ENCODE data around the gene KRT72. TPM values are rescaled to one million over a fixed set of nuclear protein-coding genes. Genes with fewer than 3 reads are reported as not detected.

The KRT72 gene
- total RNA-seq, 1 donor from 2014 or later: not detected

DNA sequence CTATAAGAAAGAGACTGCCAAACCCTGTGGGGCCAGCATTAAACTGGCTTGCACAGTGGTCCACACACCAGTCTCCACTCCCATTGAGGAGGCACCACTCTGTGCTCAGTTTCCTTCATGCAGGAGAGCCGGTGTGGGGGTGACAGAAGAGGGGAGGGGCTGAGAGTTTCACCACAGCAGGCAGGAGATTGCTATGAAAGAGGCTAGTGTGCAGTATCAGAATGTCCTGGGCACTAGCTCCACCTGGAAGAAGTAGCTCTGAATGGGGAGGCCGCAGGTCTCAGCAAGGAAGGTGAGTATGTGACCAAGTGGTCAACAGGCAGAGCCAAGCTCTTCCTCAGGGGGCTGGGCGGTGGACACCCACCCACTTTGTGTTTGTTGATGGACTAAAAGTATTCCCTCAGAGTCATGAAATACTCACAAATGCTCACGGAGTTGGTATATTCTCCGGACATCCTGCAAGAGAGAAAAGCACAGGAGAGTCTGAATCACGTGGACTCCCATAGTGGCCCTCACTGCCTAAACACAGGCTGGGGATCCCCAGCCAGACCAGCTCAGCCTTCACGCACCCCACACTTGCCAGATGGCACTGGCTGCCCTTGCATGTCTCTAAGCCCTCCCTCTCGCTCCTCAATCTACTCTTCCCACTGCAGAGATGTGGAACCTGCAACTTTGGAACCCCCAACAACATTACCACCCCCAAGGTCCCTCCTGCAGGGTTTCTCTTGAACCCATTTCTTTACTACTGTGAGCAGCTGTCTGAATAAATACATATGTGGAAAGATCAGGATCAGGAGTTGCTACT, 7.8 kb upstream of the KRT72 start:
- Histone ChIP-seq H3K4me1 (ENCODE audit: control insufficient read depth in 3 of 3, insufficient read depth in 3 of 3, low read length in 3 of 3) (no peaks in the 10 kb centered on the region), H3K4me3 (ENCODE audit: low read length in 3 of 3) (no peak overlapping the region), H3K27me3 (ENCODE audit: control insufficient read depth in 3 of 3, insufficient read depth in 3 of 3, low read length in 3 of 3) (peaks cover 24 to 45% (median 39%) of the 10 kb centered on the region in 3 donors), H3K9ac (ENCODE audit: low read depth in 1 of 3, low read length in 3 of 3) (no peak overlapping the region), H3K36me3 (ENCODE audit: control insufficient read depth in 3 of 3, insufficient read depth in 3 of 3, low read length in 3 of 3) (no peaks in the 10 kb centered on the region), H3K27ac (ENCODE audit: low read depth, low read length) (no peak overlapping the region), H3K9me3 (ENCODE audit: control insufficient read depth in 3 of 3, low read length in 3 of 3) (no peaks in the 10 kb centered on the region)

DNA sequence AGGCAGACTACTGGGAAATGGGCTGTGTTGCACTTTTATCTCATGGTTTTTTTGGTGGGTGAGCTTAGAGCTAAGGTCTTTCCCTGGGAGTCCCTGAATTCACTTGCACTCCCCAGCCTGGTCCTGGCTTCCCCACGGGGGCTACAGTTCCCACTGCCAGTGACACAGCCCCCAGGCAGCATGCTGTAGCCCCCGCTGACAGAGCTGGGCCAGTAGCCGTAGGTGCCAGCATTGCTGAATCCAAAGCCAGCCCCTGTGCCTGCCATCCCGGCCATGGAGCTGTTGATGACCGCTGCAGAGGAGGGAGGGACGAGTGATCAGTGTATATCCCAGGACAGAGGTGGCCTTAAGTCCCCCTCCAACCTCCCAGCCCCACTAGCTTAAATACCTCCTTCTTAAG, 6.9 kb upstream of the KRT72 start:
- Histone ChIP-seq H3K27me3 (ENCODE audit: control insufficient read depth in 3 of 3, insufficient read depth in 3 of 3, low read length in 3 of 3) (peaks cover 24 to 44% (median 36%) of the 10 kb centered on the region in 3 donors), H3K9ac (ENCODE audit: low read depth in 1 of 3, low read length in 3 of 3) (no peak overlapping the region), H3K4me1 (ENCODE audit: control insufficient read depth in 3 of 3, insufficient read depth in 3 of 3, low read length in 3 of 3) (no peaks in the 10 kb centered on the region), H3K27ac (ENCODE audit: low read depth, low read length) (no peak overlapping the region), H3K9me3 (ENCODE audit: control insufficient read depth in 3 of 3, low read length in 3 of 3) (no peaks in the 10 kb centered on the region), H3K36me3 (ENCODE audit: control insufficient read depth in 3 of 3, insufficient read depth in 3 of 3, low read length in 3 of 3) (no peaks in the 10 kb centered on the region), H3K4me3 (ENCODE audit: low read length in 3 of 3) (no peak overlapping the region)

GRCh38 chr12:52607314-52607713, 6.1 kb upstream of the KRT72 start:
- Histone ChIP-seq H3K9me3 (ENCODE audit: control insufficient read depth in 3 of 3, low read length in 3 of 3) (no peaks in the 10 kb centered on the region), H3K4me1 (ENCODE audit: control insufficient read depth in 3 of 3, insufficient read depth in 3 of 3, low read length in 3 of 3) (no peaks in the 10 kb centered on the region), H3K36me3 (ENCODE audit: control insufficient read depth in 3 of 3, insufficient read depth in 3 of 3, low read length in 3 of 3) (no peaks in the 10 kb centered on the region), H3K27me3 (ENCODE audit: control insufficient read depth in 3 of 3, insufficient read depth in 3 of 3, low read length in 3 of 3) (peaks cover 23 to 52% (median 41%) of the 10 kb centered on the region in 3 donors), H3K9ac (ENCODE audit: low read depth in 1 of 3, low read length in 3 of 3) (no peak overlapping the region), H3K27ac (ENCODE audit: low read depth, low read length) (no peak overlapping the region), H3K4me3 (ENCODE audit: low read length in 3 of 3) (no peak overlapping the region)

DNA sequence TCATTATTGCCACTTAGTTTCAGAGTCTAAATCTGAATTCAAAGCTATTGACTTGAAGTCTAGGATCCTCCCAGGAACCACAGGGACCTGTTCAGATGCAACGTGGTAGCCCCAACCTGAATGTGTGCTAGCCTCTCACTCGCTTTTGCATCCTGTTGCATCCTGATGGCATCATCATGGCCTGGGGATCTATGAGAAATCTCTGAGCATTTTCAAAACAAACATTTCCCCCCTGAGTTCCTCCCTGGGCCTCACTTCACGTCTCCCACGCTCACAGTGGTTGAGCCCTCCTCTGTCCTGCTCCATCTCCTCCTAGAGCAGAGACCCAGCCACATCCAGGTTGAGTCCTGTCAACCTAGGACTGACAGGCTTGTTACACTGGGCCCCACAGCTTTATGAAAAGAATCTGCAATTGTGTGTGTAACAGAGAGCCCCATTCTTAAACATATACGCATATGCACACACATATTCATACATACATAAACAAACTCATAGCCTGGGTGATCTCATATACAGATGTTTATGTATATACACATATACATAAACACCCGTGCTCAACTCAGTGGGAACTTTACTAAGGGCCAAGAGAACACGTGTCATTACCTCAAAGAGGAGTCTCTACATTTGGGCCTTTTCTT, 5.4 kb upstream of the KRT72 start:
- Histone ChIP-seq H3K9me3 (ENCODE audit: control insufficient read depth in 3 of 3, low read length in 3 of 3) (no peaks in the 10 kb centered on the region), H3K9ac (ENCODE audit: low read depth in 1 of 3, low read length in 3 of 3) (no peak overlapping the region), H3K27me3 (ENCODE audit: control insufficient read depth in 3 of 3, insufficient read depth in 3 of 3, low read length in 3 of 3) (peaks cover 26 to 54% (median 46%) of the 10 kb centered on the region in 3 donors), H3K27ac (ENCODE audit: low read depth, low read length) (no peak overlapping the region), H3K36me3 (ENCODE audit: control insufficient read depth in 3 of 3, insufficient read depth in 3 of 3, low read length in 3 of 3) (no peaks in the 10 kb centered on the region), H3K4me1 (ENCODE audit: control insufficient read depth in 3 of 3, insufficient read depth in 3 of 3, low read length in 3 of 3) (no peaks in the 10 kb centered on the region), H3K4me3 (ENCODE audit: low read length in 3 of 3) (no peak overlapping the region)

DNA sequence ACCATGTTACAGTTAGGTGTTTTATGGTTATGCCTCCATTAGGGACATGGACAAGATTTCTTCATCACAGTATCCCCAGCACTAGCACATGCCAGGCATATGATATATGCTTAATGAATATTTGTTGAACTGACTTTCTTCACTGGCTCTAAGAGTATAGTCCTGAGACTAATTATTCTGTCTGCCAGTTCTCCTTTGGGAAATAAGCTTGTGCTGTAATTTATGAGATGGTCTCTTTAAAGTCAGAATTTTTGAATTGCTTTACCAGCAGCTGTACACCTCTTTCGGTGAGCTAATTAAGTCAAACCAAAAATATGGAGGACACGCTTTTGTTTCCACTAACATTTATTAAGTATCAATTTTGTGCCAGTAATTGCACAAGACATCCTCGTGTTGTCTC, 4.8 kb upstream of the KRT72 start:
- H3K36me3 ChIP-seq (ENCODE audit: control insufficient read depth in 3 of 3, insufficient read depth in 3 of 3, low read length in 3 of 3): no peaks in the 10 kb centered on the region

DNA sequence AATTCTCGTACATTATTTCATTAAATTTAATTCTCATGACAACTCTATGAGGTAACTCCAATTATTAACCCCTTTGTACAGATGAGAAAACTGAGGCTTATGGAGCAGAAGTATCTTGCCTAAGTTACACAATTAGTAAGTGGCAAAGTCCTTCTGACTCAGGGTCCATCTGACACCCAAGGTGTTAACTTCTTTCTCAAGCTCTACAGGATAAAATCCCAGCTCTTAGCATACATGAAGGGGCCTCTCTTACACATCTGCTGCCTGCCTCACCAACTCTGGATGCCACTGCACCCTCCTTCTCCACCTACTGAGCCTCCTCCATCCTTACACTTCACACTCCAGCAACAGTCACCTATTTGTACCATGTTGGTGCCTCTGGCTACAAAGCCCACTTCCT, 4.3 kb upstream of the KRT72 start:
- no peak overlapping the region for H3K9ac ChIP-seq (ENCODE audit: low read depth in 1 of 3, low read length in 3 of 3)
- H3K4me1 ChIP-seq (ENCODE audit: control insufficient read depth in 3 of 3, insufficient read depth in 3 of 3, low read length in 3 of 3): no peaks in the 10 kb centered on the region
- H3K27ac ChIP-seq (ENCODE audit: low read depth, low read length): no peak overlapping the region
- no peaks in the 10 kb centered on the region for H3K9me3 ChIP-seq (ENCODE audit: control insufficient read depth in 3 of 3, low read length in 3 of 3)
- H3K36me3 ChIP-seq (ENCODE audit: control insufficient read depth in 3 of 3, insufficient read depth in 3 of 3, low read length in 3 of 3): no peaks in the 10 kb centered on the region
- no peak overlapping the region for H3K4me3 ChIP-seq (ENCODE audit: low read length in 3 of 3)
- peaks cover 28 to 54% (median 50%) of the 10 kb centered on the region in 3 donors for H3K27me3 ChIP-seq (ENCODE audit: control insufficient read depth in 3 of 3, insufficient read depth in 3 of 3, low read length in 3 of 3)

More for the DNA sequence above, 4.8 kb upstream of the KRT72 start:
- H3K9me3 ChIP-seq (ENCODE audit: control insufficient read depth in 3 of 3, low read length in 3 of 3): no peaks in the 10 kb centered on the region
- H3K27me3 ChIP-seq (ENCODE audit: control insufficient read depth in 3 of 3, insufficient read depth in 3 of 3, low read length in 3 of 3): peaks cover 28 to 54% (median 48%) of the 10 kb centered on the region in 3 donors
- H3K4me3 ChIP-seq (ENCODE audit: low read length in 3 of 3): no peak overlapping the region
- no peak overlapping the region for H3K27ac ChIP-seq (ENCODE audit: low read depth, low read length)
- no peaks in the 10 kb centered on the region for H3K4me1 ChIP-seq (ENCODE audit: control insufficient read depth in 3 of 3, insufficient read depth in 3 of 3, low read length in 3 of 3)
- H3K9ac ChIP-seq (ENCODE audit: low read depth in 1 of 3, low read length in 3 of 3): no peak overlapping the region

DNA sequence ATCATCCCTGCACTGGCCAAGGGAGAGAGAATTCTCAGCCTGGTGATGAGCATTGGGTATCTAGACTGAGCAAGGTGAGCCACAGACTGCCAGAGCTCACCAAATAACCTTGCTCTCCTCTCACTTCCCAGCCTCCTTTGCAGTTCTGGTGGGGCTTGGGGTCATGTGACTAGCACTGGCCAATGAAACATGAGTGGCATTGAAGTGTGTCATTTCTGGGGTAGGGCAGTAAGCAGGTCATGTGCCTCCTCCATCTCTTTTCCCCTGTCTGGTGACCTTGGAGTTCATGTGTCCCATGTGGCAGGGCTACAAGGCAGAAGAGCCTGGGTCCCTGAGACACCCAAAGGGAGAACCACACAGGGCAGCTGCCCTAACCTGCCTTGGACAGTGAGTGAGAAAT, 3.6 kb upstream of the KRT72 start:
- no peaks in the 10 kb centered on the region for H3K4me1 ChIP-seq (ENCODE audit: control insufficient read depth in 3 of 3, insufficient read depth in 3 of 3, low read length in 3 of 3)
- H3K4me3 ChIP-seq (ENCODE audit: low read length in 3 of 3): no peak overlapping the region
- peaks cover 31 to 56% (median 53%) of the 10 kb centered on the region in 3 donors for H3K27me3 ChIP-seq (ENCODE audit: control insufficient read depth in 3 of 3, insufficient read depth in 3 of 3, low read length in 3 of 3)
- H3K27ac ChIP-seq (ENCODE audit: low read depth, low read length): no peak overlapping the region
- H3K9me3 ChIP-seq (ENCODE audit: control insufficient read depth in 3 of 3, low read length in 3 of 3): no peaks in the 10 kb centered on the region
- H3K36me3 ChIP-seq (ENCODE audit: control insufficient read depth in 3 of 3, insufficient read depth in 3 of 3, low read length in 3 of 3): no peaks in the 10 kb centered on the region
- H3K9ac ChIP-seq (ENCODE audit: low read depth in 1 of 3, low read length in 3 of 3): no peak overlapping the region

GRCh38 chr12:52603314-52603713, 2.1 kb upstream of the KRT72 start:
- no peak overlapping the region for H3K4me3 ChIP-seq (ENCODE audit: low read length in 3 of 3)
- H3K27me3 ChIP-seq (ENCODE audit: control insufficient read depth in 3 of 3, insufficient read depth in 3 of 3, low read length in 3 of 3): peaks cover 35 to 68% (median 55%) of the 10 kb centered on the region in 3 donors
- no peaks in the 10 kb centered on the region for H3K4me1 ChIP-seq (ENCODE audit: control insufficient read depth in 3 of 3, insufficient read depth in 3 of 3, low read length in 3 of 3)
- H3K36me3 ChIP-seq (ENCODE audit: control insufficient read depth in 3 of 3, insufficient read depth in 3 of 3, low read length in 3 of 3): no peaks in the 10 kb centered on the region
- H3K27ac ChIP-seq (ENCODE audit: low read depth, low read length): no peak overlapping the region
- no peaks in the 10 kb centered on the region for H3K9me3 ChIP-seq (ENCODE audit: control insufficient read depth in 3 of 3, low read length in 3 of 3)
- H3K9ac ChIP-seq (ENCODE audit: low read depth in 1 of 3, low read length in 3 of 3): no peak overlapping the region

DNA sequence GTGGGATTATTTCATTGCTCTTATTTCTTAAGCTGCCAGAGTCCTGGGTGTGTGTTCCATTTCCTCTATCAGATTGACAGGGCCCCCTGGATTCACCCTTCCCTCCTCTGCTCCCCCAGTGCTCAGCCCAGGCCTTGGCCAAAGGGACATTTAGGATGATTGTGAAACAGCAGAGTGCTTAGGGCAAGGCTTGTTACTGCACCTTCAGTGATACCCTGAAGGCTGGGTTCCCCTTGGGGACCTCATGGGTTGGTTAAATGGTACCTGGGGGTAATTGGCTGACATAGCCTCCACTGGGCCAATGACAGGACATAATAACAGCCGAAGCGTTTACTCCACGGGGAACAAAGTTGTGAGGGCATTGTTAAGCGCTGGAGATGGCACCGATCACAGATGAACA, 1.3 kb upstream of the KRT72 start:
- Histone ChIP-seq H3K4me1 (ENCODE audit: control insufficient read depth in 3 of 3, insufficient read depth in 3 of 3, low read length in 3 of 3) (no peaks in the 10 kb centered on the region), H3K9me3 (ENCODE audit: control insufficient read depth in 3 of 3, low read length in 3 of 3) (no peaks in the 10 kb centered on the region), H3K27me3 (ENCODE audit: control insufficient read depth in 3 of 3, insufficient read depth in 3 of 3, low read length in 3 of 3) (peaks cover 34 to 66% (median 49%) of the 10 kb centered on the region in 3 donors)

DNA sequence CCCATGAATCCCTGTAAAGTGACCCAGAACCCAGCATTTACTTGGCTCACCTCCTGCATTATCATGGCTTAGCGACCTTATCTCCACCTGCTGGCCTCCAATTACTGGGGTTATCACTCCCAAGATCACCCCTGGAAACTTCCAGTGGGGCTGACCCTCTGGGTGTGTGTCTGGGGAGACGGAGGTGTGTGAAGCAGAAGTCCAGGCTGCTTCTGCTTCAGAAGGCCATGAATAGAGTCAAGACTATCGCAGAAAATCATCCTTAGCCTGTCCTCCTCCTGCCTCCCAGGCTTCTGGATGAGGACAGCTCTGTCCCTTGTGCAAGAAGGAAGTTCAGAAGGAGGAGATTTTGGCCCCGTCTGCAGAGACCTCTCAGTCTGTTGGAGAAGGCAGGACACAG, 408 bp upstream of the KRT72 start:
- H3K9me3 ChIP-seq (ENCODE audit: control insufficient read depth in 3 of 3, low read length in 3 of 3): no peaks in the 10 kb centered on the region
- H3K4me3 ChIP-seq (ENCODE audit: low read length in 3 of 3): no peak overlapping the region
- peaks cover 34 to 58% (median 44%) of the 10 kb centered on the region in 3 donors for H3K27me3 ChIP-seq (ENCODE audit: control insufficient read depth in 3 of 3, insufficient read depth in 3 of 3, low read length in 3 of 3)
- no peak overlapping the region for H3K27ac ChIP-seq (ENCODE audit: low read depth, low read length)
- no peaks in the 10 kb centered on the region for H3K36me3 ChIP-seq (ENCODE audit: control insufficient read depth in 3 of 3, insufficient read depth in 3 of 3, low read length in 3 of 3)
- H3K4me1 ChIP-seq (ENCODE audit: control insufficient read depth in 3 of 3, insufficient read depth in 3 of 3, low read length in 3 of 3): no peaks in the 10 kb centered on the region
- no peak overlapping the region for H3K9ac ChIP-seq (ENCODE audit: low read depth in 1 of 3, low read length in 3 of 3)

More for the DNA sequence above, 1.3 kb upstream of the KRT72 start:
- no peak overlapping the region for H3K4me3 ChIP-seq (ENCODE audit: low read length in 3 of 3)
- H3K27ac ChIP-seq (ENCODE audit: low read depth, low read length): no peak overlapping the region
- H3K9ac ChIP-seq (ENCODE audit: low read depth in 1 of 3, low read length in 3 of 3): no peak overlapping the region
- no peaks in the 10 kb centered on the region for H3K36me3 ChIP-seq (ENCODE audit: control insufficient read depth in 3 of 3, insufficient read depth in 3 of 3, low read length in 3 of 3)

Data from skeletal muscle tissue (tissue), 4 donors.